ENCODE data around the gene FSHR. TPM values are rescaled to one million over a fixed set of nuclear protein-coding genes. Genes with fewer than 3 reads are reported as not detected.

The FSHR gene
- total RNA-seq, 1 experiment from 2014 or later: not detected

DNA sequence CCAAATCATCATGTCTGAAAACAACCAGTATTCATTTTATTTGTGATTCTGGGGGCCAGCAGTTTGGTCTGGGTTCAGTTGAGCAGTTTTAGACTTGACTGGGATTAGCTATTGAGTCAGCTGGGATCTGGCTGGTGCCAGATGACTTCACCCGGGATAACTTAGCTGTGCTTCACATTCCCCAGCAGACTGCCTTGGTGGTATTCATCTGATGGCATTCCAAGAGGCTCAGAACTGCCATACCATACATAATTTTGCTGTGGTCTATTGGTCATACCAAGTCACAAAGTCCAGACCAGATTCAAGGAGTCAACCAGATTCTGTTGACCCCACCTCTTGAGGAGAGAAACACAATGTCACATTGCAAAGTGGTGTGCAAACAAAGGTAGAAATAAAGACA lies 7.8 kb upstream of the FSHR start:
- CTCF ChIA-PET: no interaction called here
- TF ChIP-seq EZH2 (IDR thresholded peaks at IDR 0.05; ENCODE audit: borderline replicate concordance, low read depth, low read length, poor library complexity, severe bottlenecking) (no peak), CTCF (conservative IDR thresholded peaks at IDR 0.05; ENCODE audit: low read depth, low read length) (no peak)
- DNase-seq (ENCODE audit: low spot score): no peak
- H3K27ac ChIP-seq (ENCODE audit: low read depth, low read length, poor library complexity, severe bottlenecking): no peak overlapping the region
- no peaks in the 10 kb centered on the region for H3K4me1 ChIP-seq (ENCODE audit: insufficient read depth, low read length, poor library complexity, severe bottlenecking)
- H3K36me3 ChIP-seq (ENCODE audit: insufficient read depth, low read length, poor library complexity, severe bottlenecking): no peaks in the 10 kb centered on the region
- BruUV-seq (replicated peaks): no TSS peak
- H3K27me3 ChIP-seq (replicated peaks; ENCODE audit: insufficient read depth, low read depth, low read length, poor library complexity): no peaks in the 10 kb centered on the region
- no peak overlapping the region for H3K4me3 ChIP-seq (ENCODE audit: low read depth, low read length, poor library complexity, severe bottlenecking)
- intact Hi-C loops (cut with micrococcal nuclease; ENCODE audit: unreplicated experiment): no loop called here
- POLR2A ChIA-PET (ENCODE audit: low non-redundant PET): no interaction called here
- no peaks in the 10 kb centered on the region for H3K9me3 ChIP-seq (ENCODE audit: low read depth, low read length, poor library complexity, severe bottlenecking)

DNA sequence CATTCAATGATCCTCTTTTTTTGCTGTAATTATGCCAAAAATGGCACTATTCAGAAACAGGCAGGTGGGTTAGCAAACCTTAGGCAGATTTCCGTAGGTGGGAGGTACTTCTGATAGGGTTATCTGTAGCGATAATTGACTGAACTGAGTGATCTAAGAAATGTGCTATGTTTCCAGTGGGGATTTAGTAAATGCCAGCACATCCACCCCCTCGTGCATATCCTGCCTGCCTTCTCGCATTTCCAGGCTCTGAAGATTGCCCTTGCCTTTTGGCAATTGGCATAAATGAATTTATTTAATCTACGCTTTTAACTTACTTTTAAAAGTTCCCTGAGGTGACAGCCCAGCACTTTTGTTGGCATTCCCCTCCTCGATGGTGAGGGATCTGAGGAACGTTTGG lies 576 bp upstream of the FSHR start:
- TF ChIP-seq CTCF (conservative IDR thresholded peaks at IDR 0.05; ENCODE audit: low read depth, low read length) (no peak), EZH2 (IDR thresholded peaks at IDR 0.05; ENCODE audit: borderline replicate concordance, low read depth, low read length, poor library complexity, severe bottlenecking) (no peak)
- H3K36me3 ChIP-seq (ENCODE audit: insufficient read depth, low read length, poor library complexity, severe bottlenecking): no peaks in the 10 kb centered on the region
- POLR2A ChIA-PET (ENCODE audit: low non-redundant PET): no interaction called here
- CTCF ChIA-PET: no interaction called here
- DNase-seq (ENCODE audit: low spot score): no peak
- no peaks in the 10 kb centered on the region for H3K27me3 ChIP-seq (replicated peaks; ENCODE audit: insufficient read depth, low read depth, low read length, poor library complexity)
- no peaks in the 10 kb centered on the region for H3K9me3 ChIP-seq (ENCODE audit: low read depth, low read length, poor library complexity, severe bottlenecking)
- H3K4me1 ChIP-seq (ENCODE audit: insufficient read depth, low read length, poor library complexity, severe bottlenecking): no peaks in the 10 kb centered on the region
- intact Hi-C loops (cut with micrococcal nuclease; ENCODE audit: unreplicated experiment): no loop called here
- no TSS peak for BruUV-seq (replicated peaks)
- no peak overlapping the region for H3K4me3 ChIP-seq (ENCODE audit: low read depth, low read length, poor library complexity, severe bottlenecking)
- no peak overlapping the region for H3K27ac ChIP-seq (ENCODE audit: low read depth, low read length, poor library complexity, severe bottlenecking)

DNA sequence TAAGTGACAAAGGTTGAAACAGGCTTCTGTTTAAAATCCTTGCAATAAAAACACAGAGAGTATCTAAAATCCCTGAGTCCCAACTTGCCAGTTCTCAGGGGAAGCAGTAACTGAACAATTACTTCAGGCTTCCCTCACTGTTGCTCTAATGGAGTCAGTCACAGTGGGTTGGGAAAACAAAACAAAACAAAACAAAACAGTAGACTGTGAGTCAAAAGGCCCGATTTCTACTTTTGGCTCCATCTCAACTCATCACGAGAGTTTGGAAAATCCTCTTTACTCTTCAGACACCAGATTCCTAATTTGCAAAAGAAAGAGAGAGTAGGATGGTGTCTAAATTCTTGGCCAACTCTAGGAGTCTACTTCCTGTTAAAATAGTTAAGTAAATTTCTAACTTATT lies 1.1 kb downstream of the FSHR start:
- no peaks in the 10 kb centered on the region for H3K4me1 ChIP-seq (ENCODE audit: insufficient read depth, low read length, poor library complexity, severe bottlenecking)
- no TSS peak for BruUV-seq (replicated peaks)
- no peak for DNase-seq (ENCODE audit: low spot score)
- ChIA-PET POLR2A (ENCODE audit: low non-redundant PET) (no interaction called here), CTCF (no interaction called here)
- no peaks in the 10 kb centered on the region for H3K27me3 ChIP-seq (replicated peaks; ENCODE audit: insufficient read depth, low read depth, low read length, poor library complexity)
- intact Hi-C loops (cut with micrococcal nuclease; ENCODE audit: unreplicated experiment): no loop called here
- no peak overlapping the region for H3K27ac ChIP-seq (ENCODE audit: low read depth, low read length, poor library complexity, severe bottlenecking)
- no peaks in the 10 kb centered on the region for H3K9me3 ChIP-seq (ENCODE audit: low read depth, low read length, poor library complexity, severe bottlenecking)
- no peaks in the 10 kb centered on the region for H3K36me3 ChIP-seq (ENCODE audit: insufficient read depth, low read length, poor library complexity, severe bottlenecking)
- TF ChIP-seq CTCF (conservative IDR thresholded peaks at IDR 0.05; ENCODE audit: low read depth, low read length): no peak
- TF ChIP-seq EZH2 (IDR thresholded peaks at IDR 0.05; ENCODE audit: borderline replicate concordance, low read depth, low read length, poor library complexity, severe bottlenecking): no peak
- no peak overlapping the region for H3K4me3 ChIP-seq (ENCODE audit: low read depth, low read length, poor library complexity, severe bottlenecking)

Measured in A673 (cell line).